Activated CD8-positive, alpha-beta T cell treated with anti-CD3 and anti-CD28 coated beads for 36 hours (primary cell): Measurements from ENCODE around the gene BRAF. TPM values are rescaled to one million over a fixed set of nuclear protein-coding genes. Genes with fewer than 3 reads are reported as not detected.
"Not testable (repeated sequence)": the region's sequence is repeated elsewhere in the genome, so short reads cannot be mapped to it uniquely, and the experiment has no call there.

Experiments used
- ATAC-seq: fragments of 200-7000 bp; cut with Tn5 transposase; one replicate; pipeline ENCODE4 v1.10.0; 2021; ENCODE audit warnings: mild to moderate bottlenecking, moderate library complexity
- CTCF ChIA-PET: fragments of 350-600 bp; sonication (Branson Sonifier 250); formaldehyde crosslinking; loops from one replicate; lab custom pipeline; 2021; ENCODE audit warnings: antibody characterized with exemption; lab: Charles Lee
- POLR2A ChIA-PET: fragments of 350-600 bp; sonication (Branson Sonifier 250); formaldehyde crosslinking; loops from one replicate; lab custom pipeline; 2021; ENCODE audit warnings: antibody characterized with exemption; lab: Charles Lee
- DNase-seq: peaks from one replicate; pipeline ENCODE4 v3.0.0-alpha.2; 2020
- H3K27ac Mint-ChIP-seq: one replicate; pipeline ENCODE4 v1.8.0; 2021; ENCODE audit warnings: mild to moderate bottlenecking, mixed read lengths
- H3K27me3 Mint-ChIP-seq: one replicate; pipeline ENCODE4 v1.8.0; 2021; ENCODE audit warnings: mixed read lengths
- H3K36me3 Mint-ChIP-seq: one replicate; pipeline ENCODE4 v1.8.0; 2021; ENCODE audit warnings: low read depth, mixed read lengths
- H3K4me1 Mint-ChIP-seq: one replicate; pipeline ENCODE4 v1.8.0; 2021; ENCODE audit warnings: low read depth, mixed read lengths
- H3K4me3 Mint-ChIP-seq: one replicate; pipeline ENCODE4 v1.8.0; 2021; ENCODE audit warnings: mild to moderate bottlenecking, moderate library complexity, mixed read lengths
- H3K9me3 Mint-ChIP-seq: one replicate; pipeline ENCODE4 v1.8.0; 2021; ENCODE audit warnings: mixed read lengths
- CTCF ChIP-seq: fragments of 200-600 bp; IDR thresholded peaks from one replicate; pipeline ENCODE4 v1.8.0; 2022; ENCODE audit warnings: antibody characterized with exemption, mild to moderate bottlenecking
- intact Hi-C: fragments of 100-400 bp; cut with micrococcal nuclease; formaldehyde crosslinking; loops from one replicate; pipeline ENCODE4 v1.10.0; 2022
- total RNA-seq, 2 experiments: library from RNA; stranded (reverse); gene quantifications; one replicate each; pipeline ENCODE4 v1.2.3, GENCODE V29; 2021

Gene BRAF
- total RNA-seq, 2 experiments from 2014 or later = 30.0 to 30.6 TPM

GRCh38 chr7:140714331-140715040 lies 210.2 kb downstream of the BRAF start:
- peaks cover 5% of the 10 kb centered on the region for H3K4me1 Mint-ChIP-seq
- intact Hi-C loops = no loop called here
- no peak overlapping the region for H3K27ac Mint-ChIP-seq
- CTCF ChIA-PET = interaction anchor here (0.9 kb wide), 1 partner anchor 9 kb away, joined by 3 read pairs; no protein-coding TSS in a partner anchor
- POLR2A ChIA-PET = interaction anchor here (0.6 kb wide), 2 partner anchors 104 to 205 kb away, joined by 3 to 4 read pairs; no protein-coding TSS in a partner anchor
- no peak for DNase-seq
- ATAC-seq = no peak
- H3K27me3 Mint-ChIP-seq = no peaks in the 10 kb centered on the region
- no peak for TF ChIP-seq CTCF
- no peaks in the 10 kb centered on the region for H3K9me3 Mint-ChIP-seq
- H3K36me3 Mint-ChIP-seq = peaks cover 7% of the 10 kb centered on the region
- H3K4me3 Mint-ChIP-seq = no peak overlapping the region

- H3K9me3 Mint-ChIP-seq, H3K27me3 Mint-ChIP-seq, H3K27ac Mint-ChIP-seq, CTCF ChIA-PET, H3K4me3 Mint-ChIP-seq, POLR2A ChIA-PET, DNase-seq, ATAC-seq, H3K4me1 Mint-ChIP-seq, intact Hi-C loops: not testable (repeated sequence)
- peaks cover 11% of the 10 kb centered on the region for H3K36me3 Mint-ChIP-seq
Observed at GRCh38 chr7:140712392-140712791, 212.3 kb downstream of the BRAF start.

GRCh38 chr7:140708764-140709163 lies 216.0 kb downstream of the BRAF start:
- H3K27ac Mint-ChIP-seq, H3K4me1 Mint-ChIP-seq, CTCF ChIA-PET, H3K27me3 Mint-ChIP-seq, H3K4me3 Mint-ChIP-seq, ATAC-seq, H3K9me3 Mint-ChIP-seq, intact Hi-C loops, DNase-seq, POLR2A ChIA-PET: not testable (repeated sequence)
- peaks cover 22% of the 10 kb centered on the region for H3K36me3 Mint-ChIP-seq

GRCh38 chr7:140707132-140707531 lies 217.6 kb downstream of the BRAF start:
- no peak for DNase-seq
- H3K4me3 Mint-ChIP-seq = no peak overlapping the region
- intact Hi-C loops = no loop called here
- H3K4me1 Mint-ChIP-seq = peaks cover 4% of the 10 kb centered on the region
- TF ChIP-seq CTCF = no peak
- H3K27me3 Mint-ChIP-seq = no peaks in the 10 kb centered on the region
- no peak overlapping the region for H3K27ac Mint-ChIP-seq
- CTCF ChIA-PET = no interaction called here
- POLR2A ChIA-PET = no interaction called here
- no peak for ATAC-seq
- peaks cover 24% of the 10 kb centered on the region for H3K36me3 Mint-ChIP-seq
- H3K9me3 Mint-ChIP-seq = no peaks in the 10 kb centered on the region

- Mint-ChIP-seq H3K4me1 (peaks cover 11% of the 10 kb centered on the region), H3K9me3 (no peaks in the 10 kb centered on the region), H3K27ac (no peak overlapping the region), H3K27me3 (no peaks in the 10 kb centered on the region), H3K4me3 (no peak overlapping the region), H3K36me3 (peaks cover 30% of the 10 kb centered on the region)
- intact Hi-C loops = no loop called here
- ChIA-PET CTCF (no interaction called here), POLR2A (no interaction called here)
- DNase-seq = no peak
- TF ChIP-seq CTCF = no peak
- ATAC-seq = no peak
Observed at GRCh38 chr7:140704205-140704604, 220.5 kb downstream of the BRAF start.

- Mint-ChIP-seq H3K4me3 (no peak overlapping the region), H3K9me3 (no peaks in the 10 kb centered on the region), H3K36me3 (peaks cover 32% of the 10 kb centered on the region), H3K27ac (no peak overlapping the region), H3K27me3 (no peaks in the 10 kb centered on the region), H3K4me1 (peaks cover 21% of the 10 kb centered on the region)
- intact Hi-C loops = no loop called here
- POLR2A ChIA-PET = interaction anchor here (1.0 kb wide), 1 partner anchor 13 kb away, joined by 4 read pairs; no protein-coding TSS in a partner anchor
- no peak for TF ChIP-seq CTCF
- DNase-seq (no peak), ATAC-seq (no peak)
- CTCF ChIA-PET = interaction anchor here (1.4 kb wide), 2 partner anchors 10 to 28 kb away, joined by 3 to 4 read pairs; no protein-coding TSS in a partner anchor
Observed at GRCh38 chr7:140702774-140703173, 222.0 kb downstream of the BRAF start.
